ENCODE measurements around the gene LILRA1. TPM values are rescaled to one million over a fixed set of nuclear protein-coding genes. Genes with fewer than 3 reads are reported as not detected.
"Not testable (repeated sequence)": the region's sequence is repeated elsewhere in the genome, so short reads cannot be mapped to it uniquely, and the experiment has no call there.

Gene LILRA1
- total RNA-seq, 1 donor from 2014 or later = not detected

DNA sequence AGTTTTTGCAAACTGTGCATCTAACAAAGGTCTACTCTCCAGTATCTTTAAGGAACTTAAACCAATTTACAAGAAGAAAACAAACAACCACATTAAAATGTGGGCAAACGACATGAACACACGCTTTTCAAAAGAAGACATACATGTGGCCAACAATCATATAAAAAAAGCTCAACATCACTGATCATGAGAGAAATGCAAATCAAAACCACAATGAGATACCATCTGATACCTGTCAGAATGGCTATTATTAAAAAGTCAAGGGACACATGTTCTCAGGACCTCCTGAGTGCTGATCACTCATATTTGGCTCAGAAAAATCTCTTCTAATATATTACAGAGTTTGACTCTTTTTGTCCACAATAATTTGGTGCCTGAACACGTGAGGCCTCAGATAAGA lies 22.6 kb downstream of the LILRA1 start:
- peaks cover 4% of the 10 kb centered on the region for H3K27me3 Mint-ChIP-seq (ENCODE audit: low read depth)

DNA sequence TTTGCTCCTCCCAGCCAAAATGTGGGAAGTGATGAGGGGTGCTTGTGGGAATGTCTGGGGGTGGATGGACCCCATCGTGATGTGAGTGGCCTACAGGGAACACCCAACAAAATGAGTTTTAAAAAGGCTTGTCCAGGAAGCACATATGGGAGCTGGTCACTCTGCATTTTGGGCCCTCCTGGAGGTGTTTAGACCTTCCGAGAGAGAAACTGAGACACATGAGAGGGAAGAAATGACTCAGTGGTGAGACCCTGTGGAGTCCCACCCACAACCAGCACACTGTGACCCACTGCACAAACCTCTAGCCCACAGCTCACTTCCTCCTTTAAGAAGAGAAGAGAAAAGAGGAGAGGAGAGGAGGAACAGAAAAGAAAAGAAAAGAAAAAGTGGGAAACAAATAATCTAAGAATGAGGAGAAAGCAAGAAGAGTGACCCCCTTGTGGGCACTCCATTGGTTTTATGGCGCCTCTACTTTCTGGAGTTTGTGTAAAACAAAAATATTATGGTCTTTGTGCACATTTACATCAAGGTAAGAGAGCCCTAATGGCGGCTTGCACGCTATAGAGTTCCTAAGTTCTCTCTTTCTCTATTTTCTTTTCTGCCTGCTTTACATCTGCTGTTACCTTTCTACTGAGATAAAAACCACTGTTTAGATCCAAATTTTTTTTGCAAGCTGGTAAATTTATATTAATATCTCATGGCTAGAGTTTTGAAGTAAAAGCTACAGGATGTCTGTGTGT lies 23.6 kb downstream of the LILRA1 start:
- DNase-seq (ENCODE audit: low spot score) = no peak
- H3K4me1 Mint-ChIP-seq (ENCODE audit: low read depth) = peaks cover 2% of the 10 kb centered on the region
- no peaks in the 10 kb centered on the region for H3K36me3 Mint-ChIP-seq (ENCODE audit: low read depth)
- H3K4me3 Mint-ChIP-seq (ENCODE audit: low read depth) = no peak overlapping the region
- intact Hi-C loops (cut with micrococcal nuclease) = no loop called here
- no peaks in the 10 kb centered on the region for H3K9me3 Mint-ChIP-seq
- H3K27me3 Mint-ChIP-seq (ENCODE audit: low read depth) = peaks cover 12% of the 10 kb centered on the region
- H3K27ac Mint-ChIP-seq = no peak overlapping the region

More for the DNA sequence above, 22.6 kb downstream of the LILRA1 start:
- no peaks in the 10 kb centered on the region for H3K36me3 Mint-ChIP-seq (ENCODE audit: low read depth)
- no peak overlapping the region for H3K4me3 Mint-ChIP-seq (ENCODE audit: low read depth)
- H3K9me3 Mint-ChIP-seq = no peaks in the 10 kb centered on the region
- no peak overlapping the region for H3K27ac Mint-ChIP-seq
- intact Hi-C loops (cut with micrococcal nuclease) = no loop called here
- DNase-seq (ENCODE audit: low spot score) = no peak
- peaks cover 2% of the 10 kb centered on the region for H3K4me1 Mint-ChIP-seq (ENCODE audit: low read depth)

GRCh38 chr19:54620464-54620863 lies 27.0 kb downstream of the LILRA1 start:
- intact Hi-C loops (cut with micrococcal nuclease) = no loop called here
- H3K36me3 Mint-ChIP-seq (ENCODE audit: low read depth) = no peaks in the 10 kb centered on the region
- peaks cover 2% of the 10 kb centered on the region for H3K4me1 Mint-ChIP-seq (ENCODE audit: low read depth)
- H3K9me3 Mint-ChIP-seq = no peaks in the 10 kb centered on the region
- no peak overlapping the region for H3K4me3 Mint-ChIP-seq (ENCODE audit: low read depth)
- no peak for DNase-seq (ENCODE audit: low spot score)
- no peak overlapping the region for H3K27ac Mint-ChIP-seq
- peaks cover 16% of the 10 kb centered on the region for H3K27me3 Mint-ChIP-seq (ENCODE audit: low read depth)

GRCh38 chr19:54622431-54622830 lies 29.0 kb downstream of the LILRA1 start:
- Mint-ChIP-seq H3K4me3 (ENCODE audit: low read depth) (no peak overlapping the region), H3K9me3 (no peaks in the 10 kb centered on the region), H3K27me3 (ENCODE audit: low read depth) (peaks cover 16% of the 10 kb centered on the region), H3K36me3 (ENCODE audit: low read depth) (no peaks in the 10 kb centered on the region), H3K27ac (no peak overlapping the region), H3K4me1 (ENCODE audit: low read depth) (no peaks in the 10 kb centered on the region)
- DNase-seq (ENCODE audit: low spot score) = no peak
- intact Hi-C loops (cut with micrococcal nuclease) = no loop called here

GRCh38 chr19:54624234-54624633 lies 30.8 kb downstream of the LILRA1 start:
- H3K4me3 Mint-ChIP-seq (ENCODE audit: low read depth); H3K36me3 Mint-ChIP-seq (ENCODE audit: low read depth); intact Hi-C loops (cut with micrococcal nuclease); H3K9me3 Mint-ChIP-seq; DNase-seq (ENCODE audit: low spot score); H3K4me1 Mint-ChIP-seq (ENCODE audit: low read depth); H3K27ac Mint-ChIP-seq: not testable (repeated sequence)
- H3K27me3 Mint-ChIP-seq (ENCODE audit: low read depth) = peaks cover 16% of the 10 kb centered on the region

DNA sequence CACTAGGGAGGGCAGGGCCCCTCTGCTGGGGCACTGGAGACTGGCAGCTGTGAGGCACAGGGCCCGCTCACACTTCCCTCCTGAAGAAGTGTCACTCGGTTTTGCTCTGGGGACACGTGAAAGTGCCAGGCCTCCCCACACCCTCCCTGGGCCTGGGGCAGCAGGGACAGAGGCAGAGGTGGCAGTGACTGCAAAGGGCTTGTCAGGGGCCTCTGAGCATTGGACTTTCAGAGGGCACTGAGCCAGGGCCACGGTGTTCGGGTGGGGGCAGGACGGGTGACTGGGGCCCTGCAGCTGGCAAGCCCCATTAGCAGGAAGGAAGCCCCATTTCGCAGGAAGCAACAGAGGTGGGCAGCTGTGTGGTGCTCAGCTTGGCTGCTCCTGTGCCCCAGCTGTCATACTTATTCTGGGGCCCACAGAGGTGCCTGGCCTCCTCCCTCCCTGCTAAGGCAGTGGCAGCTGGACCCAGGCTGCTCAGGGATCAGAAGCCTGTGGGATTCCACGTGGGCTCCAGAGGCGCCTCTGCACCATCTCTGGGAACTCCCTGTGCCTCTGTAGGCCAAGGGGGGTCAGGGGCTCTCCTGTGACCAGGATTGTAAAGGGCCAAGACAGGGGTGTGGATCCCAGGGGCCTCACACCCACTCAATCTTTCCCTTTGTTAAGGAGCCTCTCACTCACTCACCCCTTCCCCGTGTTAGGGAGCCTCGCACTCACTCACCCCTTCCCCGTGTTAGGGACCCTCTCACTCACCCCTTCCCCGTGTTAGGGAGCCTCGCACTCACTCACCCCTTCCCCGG lies 31.7 kb downstream of the LILRA1 start:
- DNase-seq (ENCODE audit: low spot score); H3K4me1 Mint-ChIP-seq (ENCODE audit: low read depth); H3K9me3 Mint-ChIP-seq; H3K4me3 Mint-ChIP-seq (ENCODE audit: low read depth); H3K36me3 Mint-ChIP-seq (ENCODE audit: low read depth); intact Hi-C loops (cut with micrococcal nuclease); H3K27ac Mint-ChIP-seq: not testable (repeated sequence)
- H3K27me3 Mint-ChIP-seq (ENCODE audit: low read depth) = peaks cover 15% of the 10 kb centered on the region

- intact Hi-C loops (cut with micrococcal nuclease) = no loop called here
- DNase-seq (ENCODE audit: low spot score) = no peak
- Mint-ChIP-seq H3K4me1 (ENCODE audit: low read depth) (no peaks in the 10 kb centered on the region), H3K36me3 (ENCODE audit: low read depth) (no peaks in the 10 kb centered on the region), H3K4me3 (ENCODE audit: low read depth) (no peak overlapping the region), H3K9me3 (no peaks in the 10 kb centered on the region), H3K27me3 (ENCODE audit: low read depth) (peaks cover 14% of the 10 kb centered on the region), H3K27ac (no peak overlapping the region)
Observed at GRCh38 chr19:54626757-54627156, 33.3 kb downstream of the LILRA1 start.

DNA sequence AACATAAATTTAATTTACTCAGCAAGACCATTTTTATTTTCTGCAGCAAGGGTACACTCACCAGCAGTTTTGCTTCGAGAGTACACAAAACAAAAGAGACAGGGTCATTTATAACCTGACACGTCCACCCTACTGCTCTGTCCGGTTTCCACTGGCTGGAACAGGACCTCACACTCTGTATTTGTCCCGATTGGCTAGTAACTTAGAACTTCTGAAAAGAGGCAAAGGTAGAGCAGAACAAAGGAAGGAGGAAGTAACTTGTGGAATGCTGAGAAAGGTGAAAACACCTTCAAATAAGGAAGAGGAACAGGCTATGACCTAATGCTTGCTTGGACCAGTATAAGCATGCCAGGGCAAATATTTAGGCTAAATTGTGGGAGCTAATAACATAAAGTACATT lies 34.5 kb downstream of the LILRA1 start:
- H3K36me3 Mint-ChIP-seq (ENCODE audit: low read depth); intact Hi-C loops (cut with micrococcal nuclease); H3K27me3 Mint-ChIP-seq (ENCODE audit: low read depth); H3K27ac Mint-ChIP-seq; H3K9me3 Mint-ChIP-seq; DNase-seq (ENCODE audit: low spot score); H3K4me3 Mint-ChIP-seq (ENCODE audit: low read depth); H3K4me1 Mint-ChIP-seq (ENCODE audit: low read depth): not testable (repeated sequence)

DNA sequence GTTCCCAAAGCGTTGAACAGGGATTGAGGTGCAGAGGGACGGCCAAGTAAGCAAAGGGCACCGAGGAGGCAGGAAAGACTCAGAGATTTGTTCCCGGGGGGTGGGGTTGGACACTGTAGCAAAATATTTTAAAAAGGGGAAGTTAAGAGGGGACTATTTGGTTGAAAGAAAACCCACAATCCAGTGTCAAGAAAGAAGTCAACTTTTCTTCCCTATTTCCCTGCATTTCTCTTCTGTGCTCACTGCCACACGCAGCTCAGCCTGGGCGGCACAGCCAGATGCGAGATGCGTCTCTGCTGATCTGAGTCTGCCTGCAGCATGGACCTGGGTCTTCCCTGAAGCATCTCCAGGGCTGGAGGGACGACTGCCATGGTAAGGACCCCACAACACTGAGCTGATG lies 36.8 kb downstream of the LILRA1 start, which contains the start of gene LILRB1:
LILRB1 (plus strand) TSS at position 223 of the 400 bp plus-strand sequence. CDS start 590 bp downstream, outside the sequence.
- intact Hi-C loops (cut with micrococcal nuclease); H3K27ac Mint-ChIP-seq; H3K36me3 Mint-ChIP-seq (ENCODE audit: low read depth); H3K4me1 Mint-ChIP-seq (ENCODE audit: low read depth); DNase-seq (ENCODE audit: low spot score); H3K9me3 Mint-ChIP-seq; H3K4me3 Mint-ChIP-seq (ENCODE audit: low read depth); H3K27me3 Mint-ChIP-seq (ENCODE audit: low read depth): not testable (repeated sequence)

GRCh38 chr19:54630782-54631181 lies 37.4 kb downstream of the LILRA1 start:
- no peaks in the 10 kb centered on the region for H3K4me1 Mint-ChIP-seq (ENCODE audit: low read depth)
- no peak overlapping the region for H3K4me3 Mint-ChIP-seq (ENCODE audit: low read depth)
- H3K27me3 Mint-ChIP-seq (ENCODE audit: low read depth) = peaks cover 7% of the 10 kb centered on the region
- no peaks in the 10 kb centered on the region for H3K36me3 Mint-ChIP-seq (ENCODE audit: low read depth)
- no peak overlapping the region for H3K27ac Mint-ChIP-seq
- no peaks in the 10 kb centered on the region for H3K9me3 Mint-ChIP-seq
- DNase-seq (ENCODE audit: low spot score) = no peak
- intact Hi-C loops (cut with micrococcal nuclease) = no loop called here

- H3K27me3 Mint-ChIP-seq (ENCODE audit: low read depth); H3K9me3 Mint-ChIP-seq; DNase-seq (ENCODE audit: low spot score); H3K4me3 Mint-ChIP-seq (ENCODE audit: low read depth); intact Hi-C loops (cut with micrococcal nuclease); H3K36me3 Mint-ChIP-seq (ENCODE audit: low read depth); H3K4me1 Mint-ChIP-seq (ENCODE audit: low read depth); H3K27ac Mint-ChIP-seq: not testable (repeated sequence)
Observed at GRCh38 chr19:54631489-54632337, 38.3 kb downstream of the LILRA1 start.

GRCh38 chr19:54632517-54632916 lies 39.1 kb downstream of the LILRA1 start:
- H3K9me3 Mint-ChIP-seq; H3K27me3 Mint-ChIP-seq (ENCODE audit: low read depth); H3K4me1 Mint-ChIP-seq (ENCODE audit: low read depth); DNase-seq (ENCODE audit: low spot score); H3K4me3 Mint-ChIP-seq (ENCODE audit: low read depth); H3K27ac Mint-ChIP-seq; H3K36me3 Mint-ChIP-seq (ENCODE audit: low read depth); intact Hi-C loops (cut with micrococcal nuclease): not testable (repeated sequence)

All from activated T-helper 2 cell treated with anti-CD3 and anti-CD28 coated beads, Interferon-gamma antibody, Interleukin-2, Interleukin-4, amounts not matched to agents 10 μg/mL and 5 μg/mL and 100 μg/mL, durations not matched to agents 14 hours and 24 hours and 36 hours (primary cell).